ENCODE measurements around the gene MAN2A2.

The MAN2A2 gene

DNA sequence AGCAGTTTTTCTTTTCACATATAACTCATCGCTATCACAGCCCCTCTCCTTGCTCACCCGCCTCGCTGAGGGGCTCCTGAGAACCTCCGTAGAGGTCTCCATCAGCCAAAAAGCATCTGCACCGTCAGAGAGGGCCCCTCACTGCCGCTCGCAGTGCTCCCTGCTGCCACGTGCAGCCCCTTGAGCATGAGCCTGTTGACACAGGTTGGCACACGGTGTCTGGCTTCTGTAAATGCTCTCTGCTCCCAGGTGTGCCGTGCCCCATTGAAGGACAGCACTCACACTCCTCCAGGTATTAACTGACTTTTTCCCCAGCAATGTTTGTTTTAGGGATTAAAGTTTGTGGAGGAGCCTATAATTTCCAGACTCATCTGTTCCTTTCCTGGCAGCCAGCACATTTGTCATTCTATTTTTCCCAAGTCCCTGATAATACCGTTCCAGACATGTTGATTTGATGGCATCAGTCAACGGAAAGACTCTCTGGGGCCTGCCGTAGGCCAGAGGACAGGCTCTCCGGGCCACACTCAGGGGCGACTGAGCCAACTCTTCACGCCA lies 36.9 kb upstream of the MAN2A2 start:
- TF ChIP-seq, protein P1, sequence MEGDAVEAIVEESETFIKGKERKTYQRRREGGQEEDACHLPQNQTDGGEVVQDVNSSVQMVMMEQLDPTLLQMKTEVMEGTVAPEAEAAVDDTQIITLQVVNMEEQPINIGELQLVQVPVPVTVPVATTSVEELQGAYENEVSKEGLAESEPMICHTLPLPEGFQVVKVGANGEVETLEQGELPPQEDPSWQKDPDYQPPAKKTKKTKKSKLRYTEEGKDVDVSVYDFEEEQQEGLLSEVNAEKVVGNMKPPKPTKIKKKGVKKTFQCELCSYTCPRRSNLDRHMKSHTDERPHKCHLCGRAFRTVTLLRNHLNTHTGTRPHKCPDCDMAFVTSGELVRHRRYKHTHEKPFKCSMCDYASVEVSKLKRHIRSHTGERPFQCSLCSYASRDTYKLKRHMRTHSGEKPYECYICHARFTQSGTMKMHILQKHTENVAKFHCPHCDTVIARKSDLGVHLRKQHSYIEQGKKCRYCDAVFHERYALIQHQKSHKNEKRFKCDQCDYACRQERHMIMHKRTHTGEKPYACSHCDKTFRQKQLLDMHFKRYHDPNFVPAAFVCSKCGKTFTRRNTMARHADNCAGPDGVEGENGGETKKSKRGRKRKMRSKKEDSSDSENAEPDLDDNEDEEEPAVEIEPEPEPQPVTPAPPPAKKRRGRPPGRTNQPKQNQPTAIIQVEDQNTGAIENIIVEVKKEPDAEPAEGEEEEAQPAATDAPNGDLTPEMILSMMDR (IDR thresholded peaks at IDR 0.05; ENCODE audit: insufficient read depth, missing control alignments): no peak
- FAIRE-seq: no peak
- no peak for DNase-seq (ENCODE audit: insufficient read length, low spot score)

DNA sequence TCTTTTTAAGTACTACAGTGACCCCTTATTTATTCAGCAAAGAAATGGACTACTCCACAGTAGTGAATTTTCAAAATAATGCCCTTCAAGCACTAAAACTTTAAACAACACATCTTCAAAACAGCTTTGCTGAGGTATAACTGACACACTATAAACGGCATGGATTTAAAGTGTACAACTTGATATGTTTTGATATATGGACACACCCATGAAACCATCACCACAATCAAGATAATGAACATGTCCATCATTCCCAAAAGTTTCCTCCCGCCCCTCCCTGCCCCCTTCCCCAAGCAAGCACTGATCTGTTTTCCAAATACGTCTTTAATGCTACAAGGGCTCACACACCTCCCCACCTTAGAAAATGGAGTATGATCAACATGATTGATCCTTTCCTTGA lies 36.3 kb upstream of the MAN2A2 start:
- DNase-seq (ENCODE audit: insufficient read length, low spot score) (no peak), FAIRE-seq (no peak)
- TF ChIP-seq, protein P1 (IDR thresholded peaks at IDR 0.05; ENCODE audit: insufficient read depth, missing control alignments): no peak

DNA sequence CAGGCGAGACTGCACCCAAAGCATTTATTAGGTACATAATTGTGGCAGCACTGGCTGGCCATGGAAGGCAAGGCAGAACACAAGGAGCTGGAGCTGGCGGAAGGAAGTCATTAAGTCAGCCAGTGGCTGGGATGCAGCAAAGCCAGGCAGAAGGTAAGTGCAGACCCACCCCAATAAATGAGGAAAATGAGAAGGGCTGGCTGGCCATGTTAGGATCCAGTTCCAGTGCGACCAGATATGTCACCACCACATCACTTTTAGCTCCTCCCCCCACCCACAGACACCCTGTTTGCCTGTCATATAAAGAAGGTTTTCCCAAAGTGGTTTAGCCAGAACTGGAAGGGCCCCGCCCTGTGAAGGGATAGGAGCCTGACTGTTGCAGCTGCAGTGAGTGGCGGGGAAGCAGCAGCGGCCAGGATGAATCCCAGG lies 34.8 kb upstream of the MAN2A2 start, which contains the start of gene FURIN:
Gene FURIN, plus strand, starts transcription at position 328 of the 429 bp plus-strand sequence. CDS start 7,153 bp downstream, outside the sequence.
- no peak for FAIRE-seq
- TF ChIP-seq, protein P1 (IDR thresholded peaks at IDR 0.05; ENCODE audit: insufficient read depth, missing control alignments): no peak
- DNase-seq (ENCODE audit: insufficient read length, low spot score): no peak

DNA sequence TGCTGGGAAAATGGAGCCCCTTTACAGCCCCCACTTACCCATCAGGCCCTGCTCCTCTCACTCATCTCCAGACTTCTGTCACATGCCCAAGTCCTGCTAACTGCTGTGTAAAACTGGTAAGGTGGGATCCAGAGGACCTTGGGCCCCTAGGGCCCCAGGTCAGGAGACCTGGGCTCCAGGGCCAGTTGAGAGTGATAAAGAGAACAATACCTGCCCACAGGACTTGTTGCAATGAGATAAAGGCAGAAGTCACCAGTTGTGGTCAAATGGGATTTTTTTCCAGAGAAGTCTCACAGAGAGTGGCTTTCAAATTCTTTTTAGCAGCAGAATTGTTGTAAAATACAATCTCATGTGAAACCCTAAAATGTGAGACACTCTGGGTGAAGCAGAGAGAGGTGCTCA lies 34.0 kb upstream of the MAN2A2 start:
- DNase-seq (ENCODE audit: insufficient read length, low spot score) (no peak), FAIRE-seq (no peak)
- TF ChIP-seq, protein P1 (IDR thresholded peaks at IDR 0.05; ENCODE audit: insufficient read depth, missing control alignments): no peak

DNA sequence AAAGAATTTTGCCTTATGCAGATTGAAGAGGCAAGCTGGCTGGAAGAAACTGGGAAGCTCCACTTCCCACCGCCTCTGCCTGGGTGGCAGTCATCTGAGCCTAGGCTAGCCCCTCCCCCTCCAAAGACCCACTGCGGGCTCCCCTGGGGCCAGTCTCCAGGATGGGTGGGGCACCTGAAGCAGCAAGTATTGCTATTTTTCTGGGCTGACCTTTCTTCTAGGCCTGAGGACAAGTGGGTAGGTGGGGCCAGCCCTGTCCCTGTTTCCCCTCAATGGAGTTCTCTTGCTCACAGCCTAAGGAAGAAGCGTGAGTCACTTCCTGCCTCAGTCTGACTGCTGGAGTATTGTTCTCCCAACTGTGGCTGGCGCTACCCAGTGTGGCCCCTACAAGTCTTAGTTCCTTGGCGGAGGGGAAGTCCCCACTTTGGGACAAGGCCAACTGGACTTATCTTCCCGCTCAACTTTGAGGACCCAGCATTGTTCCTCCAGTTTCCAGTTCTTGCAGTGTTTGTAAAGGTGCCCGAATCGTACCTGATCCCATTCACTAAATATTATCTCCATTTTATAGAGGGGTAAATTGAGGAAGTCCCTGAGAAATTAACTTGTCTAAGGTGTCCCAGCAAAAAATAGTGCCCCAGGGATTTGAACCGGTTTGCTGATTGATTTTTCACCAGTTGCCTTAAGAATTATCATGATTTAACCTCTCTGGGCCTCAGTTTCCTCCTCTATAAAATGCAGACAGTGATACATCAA lies 33.3 kb upstream of the MAN2A2 start:
- DNase-seq (ENCODE audit: insufficient read length, low spot score): no peak
- no peak for FAIRE-seq
- TF ChIP-seq, protein P1 (IDR thresholded peaks at IDR 0.05; ENCODE audit: insufficient read depth, missing control alignments): no peak

DNA sequence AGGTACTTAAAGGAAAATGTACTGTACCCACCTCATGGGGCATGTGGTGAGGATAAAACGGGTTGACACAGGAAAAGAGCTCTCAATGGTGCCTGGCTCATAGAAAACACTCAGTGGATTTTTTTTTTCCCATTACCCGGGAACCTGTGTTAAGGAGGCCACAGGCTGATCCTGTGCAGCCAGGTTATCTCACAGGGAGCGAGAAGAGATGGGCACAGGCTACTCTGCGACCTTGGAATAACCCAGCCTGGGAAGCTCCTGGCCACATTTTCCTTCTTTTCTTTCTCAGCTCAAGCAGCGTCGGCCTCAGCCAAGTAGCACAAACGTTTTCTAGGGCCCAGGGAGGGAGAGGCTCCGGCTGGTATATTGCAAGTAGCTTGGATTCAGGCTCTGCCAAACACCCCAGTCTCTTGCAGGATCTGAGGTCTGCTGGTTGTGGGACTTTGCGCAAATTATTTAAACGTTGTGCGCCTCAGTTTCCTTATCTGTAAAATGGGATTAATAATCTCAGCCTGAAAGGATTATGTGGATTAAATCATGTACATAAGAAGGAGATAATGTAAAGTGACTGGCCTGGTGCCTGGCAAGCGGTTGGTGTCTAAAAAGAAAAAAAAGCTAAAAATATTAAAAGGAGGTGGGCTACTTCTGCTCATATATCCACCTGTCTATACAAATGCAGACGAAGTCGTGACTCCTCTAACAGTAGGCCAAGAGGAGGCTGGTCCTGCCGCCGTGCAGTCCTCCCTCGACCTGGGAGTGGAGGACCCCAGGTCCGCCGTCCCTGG lies 32.6 kb upstream of the MAN2A2 start:
- no peak for FAIRE-seq
- no peak for DNase-seq (ENCODE audit: insufficient read length, low spot score)
- TF ChIP-seq, protein P1 (IDR thresholded peaks at IDR 0.05; ENCODE audit: insufficient read depth, missing control alignments): no peak

All from D721Med (cell line).